CD14-positive monocyte (primary cell): Measurements from ENCODE around the gene TOP2B. TPM values are rescaled to one million over a fixed set of nuclear protein-coding genes. Genes with fewer than 3 reads are reported as not detected.

Source experiments
- DNase-seq, 3 donors: peaks; one replicate each; pipeline ENCODE4 v3.0.0-alpha.2; 2011 to 2022
- H2AFZ ChIP-seq: 2 replicates; pipeline ENCODE4 v1.6.0; 2012; ENCODE audit warnings: mild to moderate bottlenecking, low read depth, low read length, inconsistent platforms; ENCODE audit not compliant: insufficient read depth, poor library complexity, severe bottlenecking
- H3K27ac ChIP-seq, 2 donors: 1 replicate in 1 of 2; 2 replicates in 1 of 2; pipeline ENCODE4 v1.5.1; 2012 to 2013; ENCODE audit warnings: low read length in 2 of 2, control low read depth in 1 of 2, inconsistent platforms in 1 of 2, low read depth in 1 of 2, mild to moderate bottlenecking in 1 of 2
- H3K27me3 ChIP-seq, 2 donors: one replicate each; pipeline versions ENCODE4 v1.6.0 to v1.6.1; 2011 to 2013; ENCODE audit warnings: low read length in 2 of 2; ENCODE audit not compliant: control insufficient read depth in 2 of 2, insufficient read depth in 2 of 2
- H3K36me3 ChIP-seq, 2 donors: replicated peaks in 1 of 2; 1 replicate in 1 of 2; 2 replicates in 1 of 2; pipeline versions ENCODE4 v1.5.1 to v1.6.1; 2012 to 2013; ENCODE audit warnings: low read length in 2 of 2, control low read depth in 1 of 2, inconsistent platforms in 1 of 2, mild to moderate bottlenecking in 1 of 2; ENCODE audit not compliant: insufficient read depth in 2 of 2, control insufficient read depth in 1 of 2
- H3K4me1 ChIP-seq, 2 donors: 1 replicate in 1 of 2; 2 replicates in 1 of 2; pipeline versions ENCODE4 v1.5.1 to v1.6.1; 2012 to 2013; ENCODE audit warnings: low read length in 2 of 2, control low read depth in 1 of 2, inconsistent platforms in 1 of 2, mild to moderate bottlenecking in 1 of 2, moderate library complexity in 1 of 2; ENCODE audit not compliant: insufficient read depth in 2 of 2, control insufficient read depth in 1 of 2
- H3K4me2 ChIP-seq: replicated peaks from 2 replicates; pipeline ENCODE3; 2012; ENCODE audit warnings: low read length, moderate library complexity, mild to moderate bottlenecking; ENCODE audit not compliant: poor library complexity, severe bottlenecking; ENCODE audit errors: extremely low read depth
- H3K4me3 ChIP-seq, 3 experiments: fragments of 200-600 bp in 1 of 3; sonication (generic) in 1 of 3; replicated peaks in 1 of 3; 1 replicate in 2 of 3; 2 replicates in 1 of 3; pipeline ENCODE4 v1.5.1; 2011 to 2013; ENCODE audit warnings: low read length in 3 of 3, mild to moderate bottlenecking in 3 of 3, control low read depth in 2 of 3, low read depth in 2 of 3, inconsistent platforms in 1 of 3, moderate library complexity in 1 of 3
- H3K79me2 ChIP-seq: 2 replicates; pipeline ENCODE4 v1.6.0; 2012; ENCODE audit warnings: mild to moderate bottlenecking, control low read depth, inconsistent platforms, low read length, moderate library complexity; ENCODE audit not compliant: insufficient read depth
- H3K9ac ChIP-seq: 2 replicates; pipeline ENCODE4 v1.6.0; 2017; ENCODE audit warnings: low read length, mild to moderate bottlenecking; ENCODE audit not compliant: insufficient read depth, poor library complexity, severe bottlenecking
- H3K9me3 ChIP-seq, 2 donors: replicated peaks in 1 of 2; 1 replicate in 1 of 2; 2 replicates in 1 of 2; pipeline versions ENCODE4 v1.5.1 to v1.6.1; 2012 to 2013; ENCODE audit warnings: low read length in 2 of 2, control low read depth in 1 of 2; ENCODE audit not compliant: control insufficient read depth in 1 of 2, insufficient read depth in 1 of 2
- H4K20me1 ChIP-seq: 2 replicates; pipeline ENCODE4 v1.6.0; 2012; ENCODE audit warnings: mild to moderate bottlenecking, low read length, control low read depth, moderate library complexity; ENCODE audit not compliant: insufficient read depth
- H3K27ac Mint-ChIP-seq, 7 donors: one replicate each; pipeline ENCODE4 v1.8.0; 2020; ENCODE audit warnings: mild to moderate bottlenecking in 7 of 7, mixed read lengths in 7 of 7, moderate library complexity in 6 of 7, inconsistent platforms in 2 of 7
- H3K27me3 Mint-ChIP-seq, 3 donors: one replicate each; pipeline ENCODE4 v1.8.0; 2021 to 2022; ENCODE audit warnings: low read depth in 3 of 3, mild to moderate bottlenecking in 3 of 3, mixed read lengths in 3 of 3, moderate library complexity in 3 of 3, inconsistent platforms in 1 of 3
- H3K36me3 Mint-ChIP-seq, 2 donors: one replicate each; pipeline ENCODE4 v1.8.0; 2020; ENCODE audit warnings: mixed read lengths in 2 of 2, inconsistent platforms in 1 of 2, mild to moderate bottlenecking in 1 of 2
- H3K4me1 Mint-ChIP-seq: one replicate; pipeline ENCODE4 v1.8.0; 2020; ENCODE audit warnings: mild to moderate bottlenecking, mixed read lengths
- H3K4me3 Mint-ChIP-seq, 2 donors: one replicate each; pipeline ENCODE4 v1.8.0; 2020; ENCODE audit warnings: mild to moderate bottlenecking in 2 of 2, mixed read lengths in 2 of 2, moderate library complexity in 1 of 2
- H3K9me3 Mint-ChIP-seq, 7 donors: one replicate each; pipeline ENCODE4 v1.8.0; 2020 to 2022; ENCODE audit warnings: mixed read lengths in 7 of 7, mild to moderate bottlenecking in 6 of 7, moderate library complexity in 6 of 7, inconsistent platforms in 2 of 7
- CTCF ChIP-seq: fragments of 200-600 bp; IDR thresholded peaks from one replicate; pipeline ENCODE4 v1.8.0; 2022; ENCODE audit warnings: antibody characterized with exemption, mild to moderate bottlenecking
- WGBS: methylation state at CpG from one replicate; pipeline ENCODE4 v1.1.5; 2013; ENCODE audit warnings: missing lambda C conversion rate; ENCODE audit not compliant: insufficient coverage; 5-methylcytosine and 5-hydroxymethylcytosine counted together
- intact Hi-C, 2 donors: fragments of 100-400 bp; cut with micrococcal nuclease; formaldehyde crosslinking; loops; one replicate each; pipeline versions ENCODE4 v1.15.0 to v1.15.1; 2023
- polyA plus RNA-seq, 3 donors: library from polyadenylated mRNA; depleted of rRNA in 1 of 3; unstranded in 2 of 3; stranded (reverse) in 1 of 3; fragments of 300-500 nt in 2 of 3; fragments of >200 nt in 1 of 3; fragmentation: Illumina TruSeq in 2 of 3; gene quantifications; 1 replicate in 2 of 3; 2 replicates in 1 of 3; pipeline ENCODE4 v1.2.3, GENCODE V29; 2012 to 2021

The TOP2B gene
- polyA plus RNA-seq, 3 donors, result 21.4 to 27.0 (median 26.1) TPM

DNA sequence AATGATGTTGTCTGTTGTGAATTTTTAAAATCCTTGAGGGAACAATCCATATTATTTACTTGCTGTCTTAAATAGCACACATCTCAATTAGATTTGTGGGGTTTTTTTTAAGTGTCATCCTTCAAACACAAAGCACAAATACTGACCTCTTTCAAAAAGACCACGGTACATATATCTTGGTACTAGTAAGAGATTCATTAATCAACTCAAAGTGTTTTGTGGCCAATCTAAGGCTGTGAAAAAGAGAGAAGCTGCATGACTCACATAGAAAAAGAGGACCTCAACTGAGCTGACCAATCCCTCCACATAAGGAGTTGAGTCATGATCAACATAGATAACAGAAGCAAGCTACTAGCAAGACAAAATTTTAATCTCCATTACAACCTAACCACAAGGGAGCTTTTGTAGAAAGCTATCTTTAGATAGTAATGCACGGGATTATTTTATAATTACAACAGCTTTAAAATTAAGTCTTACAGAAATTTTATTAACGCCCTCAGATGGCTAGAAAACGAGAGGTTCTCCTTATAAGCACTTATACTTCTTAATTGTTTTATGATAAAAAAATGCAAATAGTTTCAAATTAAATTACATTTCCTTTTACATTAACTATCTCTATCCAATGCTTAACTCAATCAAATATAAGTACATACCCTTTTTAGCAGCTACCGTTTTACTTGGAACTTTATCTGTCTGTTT lies 60.5 kb downstream of the TOP2B start:
- peaks cover 48 to 72% of the 10 kb centered on the region in 2 donors for H3K36me3 ChIP-seq

DNA sequence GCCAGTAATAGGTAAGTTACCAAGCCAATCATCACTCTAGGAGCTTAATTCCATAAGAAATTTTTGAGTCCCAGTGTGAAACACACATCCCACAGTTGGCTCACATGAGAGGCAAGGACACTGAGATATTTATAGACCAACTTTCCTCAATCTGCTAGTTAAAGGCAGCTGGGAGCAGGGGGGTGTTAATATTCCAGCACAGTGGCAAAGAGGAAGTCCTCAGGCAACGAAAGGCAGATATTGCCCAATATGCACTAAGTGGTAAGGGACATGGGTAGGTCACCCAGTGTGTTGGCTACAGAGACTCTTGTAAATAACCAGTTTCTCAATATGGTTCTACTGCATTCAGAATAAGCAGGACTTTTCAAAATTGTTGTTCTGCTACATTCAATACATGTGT lies 61.0 kb downstream of the TOP2B start:
- Histone ChIP-seq H3K79me2 (peaks cover 3% of the 10 kb centered on the region), H3K27me3 (no peaks in the 10 kb centered on the region), H3K4me3 (peak overlapping the region in 1 of 3 experiments; percentile 47), H3K36me3 (peaks cover 48 to 72% of the 10 kb centered on the region in 2 donors), H3K27ac (peak overlapping the region; percentile 22 to 90), H4K20me1 (no peaks in the 10 kb centered on the region), H3K9me3 (no peaks in the 10 kb centered on the region), H3K9ac (peak overlapping the region; percentile 32), H3K4me2 (peak overlapping the region; percentile 60), H3K4me1 (peaks cover 16 to 21% of the 10 kb centered on the region in 2 donors), H2AFZ (no peak overlapping the region)
- no peak for TF ChIP-seq CTCF
- no CpG with 5 or more reads among the region's 1 CpG for WGBS
- Mint-ChIP-seq H3K4me1 (peaks cover 22% of the 10 kb centered on the region), H3K36me3 (peaks cover 55 to 64% of the 10 kb centered on the region in 2 donors), H3K9me3 (no peaks in the 10 kb centered on the region), H3K4me3 (peak overlapping the region; percentile 16 to 74), H3K27me3 (no peaks in the 10 kb centered on the region), H3K27ac (peak overlapping the region; percentile 92 to 96 (median 95))
- intact Hi-C loops, result no loop called here
- DNase-seq, result peak; percentile 74 to 92 (median 91)

More for the DNA sequence above, 60.5 kb downstream of the TOP2B start:
- H3K4me1 Mint-ChIP-seq, result peaks cover 22% of the 10 kb centered on the region
- Histone ChIP-seq H3K4me3 (peak overlapping the region in 1 of 3 experiments; percentile 47), H3K27ac (peak overlapping the region; percentile 22 to 90), H3K9me3 (no peaks in the 10 kb centered on the region), H3K4me1 (peaks cover 16 to 21% of the 10 kb centered on the region in 2 donors), H3K9ac (peak overlapping the region; percentile 32), H2AFZ (no peak overlapping the region), H4K20me1 (no peaks in the 10 kb centered on the region), H3K27me3 (no peaks in the 10 kb centered on the region), H3K79me2 (peaks cover 3% of the 10 kb centered on the region), H3K4me2 (peak overlapping the region; percentile 60)
- no peak for TF ChIP-seq CTCF
- no CpG with 5 or more reads among the region's 5 CpGs for WGBS
- H3K9me3 Mint-ChIP-seq, result no peaks in the 10 kb centered on the region
- peaks cover 54 to 59% of the 10 kb centered on the region in 2 donors for H3K36me3 Mint-ChIP-seq
- DNase-seq, result peak; percentile 82 to 93 (median 91)
- peak overlapping the region; percentile 16 to 74 for H3K4me3 Mint-ChIP-seq
- intact Hi-C loops, result no loop called here
- H3K27me3 Mint-ChIP-seq, result no peaks in the 10 kb centered on the region
- peak overlapping the region; percentile 92 to 96 (median 95) for H3K27ac Mint-ChIP-seq
